Stimulated activated CD8-positive, alpha-beta memory T cell treated with anti-CD3 and anti-CD28 coated beads, Interleukin-4, amount 100 ng/mL, for 48 hours (primary cell): ENCODE results near the gene SKAP2.

ENCODE experiments used
- DNase-seq: peaks from one replicate; pipeline ENCODE4 v3.0.0-alpha.2; 2020

SKAP2 gene

DNA sequence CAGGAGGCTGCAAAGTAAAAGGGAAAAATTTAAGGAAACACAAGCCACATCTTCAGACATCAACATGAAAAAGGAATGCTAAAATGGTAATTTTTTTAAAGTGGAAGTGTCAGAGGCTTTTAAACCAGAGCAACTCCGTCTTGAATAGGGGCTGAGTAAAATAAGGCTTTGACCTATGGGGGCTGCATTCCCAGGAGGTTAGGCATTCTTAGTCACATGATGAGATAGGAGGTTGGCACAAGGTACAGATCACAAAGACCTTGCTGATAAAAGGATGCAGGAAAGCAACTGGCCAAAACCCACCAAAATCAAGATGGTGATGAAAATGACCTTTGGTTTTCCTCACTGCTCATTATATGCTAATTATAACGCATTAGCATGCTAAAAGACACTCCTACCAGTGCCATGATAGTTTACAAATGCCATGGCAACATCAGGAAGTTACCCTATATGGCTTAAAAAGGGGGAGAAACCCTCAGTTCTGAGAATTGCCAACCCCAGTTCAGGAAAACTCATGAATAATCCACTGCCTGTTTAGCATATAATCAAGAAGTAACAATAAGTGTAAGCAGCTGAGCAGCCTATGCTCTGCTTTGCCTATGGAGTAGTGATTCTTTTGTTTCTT lies 128.3 kb downstream of the SKAP2 start:
- DNase-seq, result no peak

DNA sequence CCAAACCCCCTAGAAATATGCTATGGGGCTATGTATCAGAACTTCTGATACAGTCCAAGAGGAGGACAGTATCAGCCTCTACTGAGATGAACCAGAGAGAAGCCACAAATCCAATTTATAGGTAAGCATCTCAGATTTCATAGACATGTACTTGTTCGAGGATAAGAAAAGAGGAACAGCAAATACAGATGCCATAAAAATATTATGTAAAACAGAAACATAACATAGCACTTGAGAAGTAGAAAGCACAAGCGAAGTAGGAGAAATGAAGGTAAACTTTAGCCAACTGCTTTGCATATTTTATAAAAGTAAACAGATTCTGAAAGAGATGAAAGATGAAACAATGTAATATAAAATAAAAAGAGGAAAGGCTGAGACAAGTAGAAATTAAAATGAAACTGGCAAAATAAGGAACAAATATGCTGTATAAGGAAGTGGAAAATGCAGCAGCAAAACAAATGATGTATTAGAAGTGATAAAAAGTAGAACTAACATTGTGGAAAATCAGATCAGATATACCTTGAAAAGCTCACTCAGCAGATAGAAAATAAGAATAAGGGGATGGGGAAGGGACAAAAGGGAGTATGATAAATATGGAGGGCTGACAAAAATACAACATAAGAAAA lies 135.1 kb downstream of the SKAP2 start:
- DNase-seq, result no peak

DNA sequence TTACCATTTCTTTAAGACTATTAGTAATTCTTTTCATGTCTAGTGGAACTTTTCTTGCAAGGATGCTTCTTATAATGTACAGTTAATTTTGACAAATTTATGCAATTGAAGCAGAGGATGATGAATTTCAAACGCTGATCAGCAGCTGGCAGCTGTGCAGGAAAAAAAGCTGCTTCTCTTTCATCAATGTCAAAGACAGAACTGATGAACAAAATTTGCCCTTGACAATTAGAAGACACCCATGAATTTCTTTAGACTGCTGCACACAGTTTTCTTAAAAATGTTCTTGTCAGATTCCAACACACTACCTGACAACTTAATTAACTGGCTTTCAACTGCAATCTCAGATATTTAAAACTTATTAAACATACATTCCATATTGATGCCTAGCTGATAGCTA lies 138.3 kb downstream of the SKAP2 start:
- no peak for DNase-seq

- no peak for DNase-seq
Observed at GRCh38 chr7:26724795-26725194, 139.6 kb downstream of the SKAP2 start.

GRCh38 chr7:26723129-26723528 lies 141.3 kb downstream of the SKAP2 start:
- DNase-seq, result no peak

GRCh38 chr7:26721450-26721849 lies 142.9 kb downstream of the SKAP2 start:
- no peak for DNase-seq

DNA sequence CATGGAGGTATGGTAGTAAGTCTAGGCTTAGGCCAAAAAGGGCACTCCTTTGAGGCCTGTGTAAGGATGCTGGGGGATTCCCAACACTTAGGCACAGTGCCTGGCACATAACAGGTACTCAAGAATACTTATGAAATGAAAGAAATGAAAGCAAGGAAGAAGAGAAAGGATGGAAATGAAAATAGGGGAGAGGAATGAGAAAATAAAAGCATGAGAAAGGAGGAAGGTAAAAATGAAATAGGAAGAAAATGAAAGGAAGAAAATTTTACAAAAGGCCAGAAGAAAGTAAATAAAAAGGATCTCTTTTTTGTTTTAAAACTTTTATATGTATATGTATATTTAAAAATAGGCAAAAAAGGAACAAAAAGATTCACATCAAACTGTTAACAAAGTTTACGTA lies 146.3 kb downstream of the SKAP2 start:
- no peak for DNase-seq

DNA sequence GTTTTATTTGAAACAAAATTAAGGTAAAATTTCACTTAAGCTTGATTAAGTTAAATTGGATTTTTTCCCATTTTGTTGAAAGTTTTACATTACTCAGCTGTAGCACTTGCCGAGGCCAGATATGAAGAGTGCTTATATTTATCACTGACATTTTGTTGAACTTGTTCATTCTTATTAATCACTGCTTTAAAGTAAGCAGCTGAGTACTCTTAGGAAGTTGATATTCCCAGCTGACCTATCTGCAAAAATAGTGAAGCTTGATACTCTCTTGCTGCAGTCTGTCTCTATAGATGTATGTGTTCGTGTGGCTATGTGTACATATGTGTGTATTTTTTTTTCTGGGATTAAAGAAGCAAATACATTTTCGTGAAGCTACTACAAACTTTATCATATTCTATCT lies 150.0 kb downstream of the SKAP2 start:
- no peak for DNase-seq

DNA sequence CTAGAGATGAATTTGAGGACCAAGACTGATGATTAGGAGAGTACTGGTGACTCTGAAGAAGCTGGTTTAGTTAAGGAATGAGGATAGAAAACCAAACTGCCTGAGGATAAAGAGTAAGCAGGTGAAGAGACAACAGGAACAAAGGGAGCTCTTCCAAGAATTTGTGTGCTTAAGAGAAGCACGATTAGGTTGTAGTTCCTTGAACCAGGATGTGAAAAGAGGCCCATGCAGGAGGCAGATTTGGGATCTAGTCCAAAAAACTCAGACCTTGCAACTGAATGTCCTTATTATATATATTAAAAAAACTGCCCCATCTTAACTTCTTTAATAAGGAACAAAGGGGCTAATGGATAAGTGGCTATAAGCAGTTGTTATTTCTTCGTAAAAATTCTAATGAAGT lies 150.4 kb downstream of the SKAP2 start:
- DNase-seq, result no peak

GRCh38 chr7:26709210-26709990 lies 155.0 kb downstream of the SKAP2 start:
- DNase-seq, result no peak

- no peak for DNase-seq
Observed at GRCh38 chr7:26705567-26705966, 158.8 kb downstream of the SKAP2 start.

DNA sequence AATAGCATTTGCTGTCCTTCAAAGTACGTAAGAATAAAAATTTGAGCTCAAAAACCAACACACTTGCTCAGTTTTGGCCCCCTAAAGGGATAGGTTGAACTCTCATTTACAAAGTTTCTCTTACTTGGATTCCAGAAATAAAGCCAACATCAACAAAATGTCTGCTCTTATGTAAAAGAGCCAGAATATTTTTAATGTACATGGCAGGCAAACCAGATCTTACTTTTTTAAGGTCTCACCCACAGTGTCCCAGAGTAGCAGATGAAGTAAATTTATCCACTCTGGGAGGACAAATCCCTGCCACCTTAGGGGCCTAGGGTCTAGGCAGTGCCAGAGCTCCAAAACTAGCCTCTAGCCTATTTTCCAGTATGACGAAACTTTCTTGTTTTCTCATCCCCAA lies 159.6 kb downstream of the SKAP2 start:
- no peak for DNase-seq

DNA sequence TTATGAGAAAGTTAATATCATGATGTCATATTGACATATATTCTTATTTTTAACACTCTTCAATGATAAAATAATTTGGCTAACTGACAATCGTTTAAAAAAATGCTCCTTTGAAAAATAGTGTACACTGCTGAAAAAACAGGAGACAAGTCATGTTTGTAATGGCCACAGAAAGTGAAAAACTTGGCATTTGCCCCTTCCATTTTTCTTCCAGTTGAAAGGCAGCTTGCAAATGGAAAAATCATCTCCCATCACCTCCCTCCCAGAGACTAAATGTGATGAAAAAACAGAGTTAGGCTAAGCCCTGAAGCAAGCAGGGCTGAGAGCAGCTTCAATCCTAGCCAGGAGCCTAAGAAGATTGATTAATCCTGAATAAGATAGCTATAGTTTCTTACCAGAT lies 160.4 kb downstream of the SKAP2 start:
- no peak for DNase-seq

DNA sequence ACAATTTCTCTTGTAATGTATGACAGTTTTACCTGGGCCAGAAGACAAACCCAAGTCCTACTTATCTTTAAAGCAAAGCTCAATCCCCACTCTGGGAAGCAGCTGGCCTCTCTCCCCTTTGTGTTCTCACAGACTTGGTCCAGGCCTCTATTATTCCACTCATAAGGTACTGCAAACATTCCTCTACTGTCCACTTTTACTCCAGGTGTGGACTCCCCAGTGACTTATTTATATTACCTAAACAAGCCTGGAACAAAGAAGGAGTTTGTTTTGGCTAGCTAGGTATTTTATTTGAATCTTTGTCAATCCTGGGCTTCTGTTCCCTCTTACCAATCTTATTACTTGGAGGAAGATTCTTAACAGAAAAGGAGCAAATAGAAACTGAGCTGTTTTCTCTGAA lies 163.5 kb downstream of the SKAP2 start:
- no peak for DNase-seq

DNA sequence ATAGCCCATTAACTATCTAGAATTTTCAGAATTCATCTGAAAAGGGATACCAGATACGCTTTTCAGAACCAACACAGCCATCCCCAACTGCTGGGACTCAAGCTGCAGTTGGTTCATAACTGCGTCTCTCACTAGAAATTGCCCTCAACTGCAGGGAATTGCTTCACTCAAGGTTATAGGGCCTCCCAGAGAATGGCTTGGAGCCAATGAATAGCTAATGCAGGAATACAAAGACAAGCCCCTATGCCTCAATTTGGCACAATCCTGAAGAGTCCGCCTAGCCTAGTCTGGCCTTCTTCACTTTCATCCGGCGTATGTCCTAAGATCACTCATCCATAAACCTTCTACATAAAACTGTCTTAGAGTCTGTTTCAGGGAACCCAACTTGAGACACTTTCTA lies 164.0 kb downstream of the SKAP2 start:
- no peak for DNase-seq

GRCh38 chr7:26699766-26700165 lies 164.6 kb downstream of the SKAP2 start:
- no peak for DNase-seq

GRCh38 chr7:26698806-26699205 lies 165.6 kb downstream of the SKAP2 start:
- DNase-seq, result no peak

- DNase-seq, result no peak
Observed at GRCh38 chr7:26698194-26698593, 166.2 kb downstream of the SKAP2 start.

- DNase-seq, result no peak
Observed at GRCh38 chr7:26696978-26697377, 167.4 kb downstream of the SKAP2 start.

DNA sequence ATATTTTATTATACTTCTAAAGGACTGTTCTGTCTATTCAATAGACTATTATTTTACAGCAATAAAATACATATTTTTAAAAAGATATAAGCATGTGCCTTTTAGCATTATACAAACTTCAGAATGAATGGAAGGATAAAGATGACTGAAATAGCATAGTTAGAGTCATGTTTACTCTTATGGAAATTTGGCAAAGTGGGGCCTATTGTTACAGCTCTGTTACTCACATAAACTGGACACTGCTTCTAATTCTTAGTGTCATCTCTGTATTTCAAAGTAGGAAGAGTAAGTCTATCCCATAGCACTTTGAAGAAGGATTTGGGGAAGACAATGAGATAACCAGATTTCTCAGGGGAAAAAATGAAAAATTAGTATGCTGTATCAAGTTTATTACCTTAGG lies 168.2 kb downstream of the SKAP2 start:
- DNase-seq, result no peak

DNA sequence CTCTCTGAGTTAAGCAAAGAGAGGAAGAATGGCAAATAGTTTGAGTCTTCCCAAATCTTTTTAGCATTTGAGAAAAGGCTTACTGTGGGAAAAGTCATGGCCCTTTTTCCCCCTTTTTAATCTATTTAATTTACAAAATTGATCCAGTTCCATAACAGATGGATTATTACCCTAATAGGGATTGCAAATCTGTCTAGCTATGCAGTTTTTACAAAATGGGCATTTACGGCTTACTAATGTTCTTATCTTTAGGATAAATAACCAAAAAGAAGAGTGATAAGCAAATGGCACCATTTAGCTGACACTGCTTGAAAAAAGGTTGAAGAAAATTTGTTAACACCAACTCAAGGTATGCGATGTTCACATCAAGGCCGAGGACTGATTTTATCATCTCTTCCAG lies 169.7 kb downstream of the SKAP2 start:
- DNase-seq, result no peak

DNA sequence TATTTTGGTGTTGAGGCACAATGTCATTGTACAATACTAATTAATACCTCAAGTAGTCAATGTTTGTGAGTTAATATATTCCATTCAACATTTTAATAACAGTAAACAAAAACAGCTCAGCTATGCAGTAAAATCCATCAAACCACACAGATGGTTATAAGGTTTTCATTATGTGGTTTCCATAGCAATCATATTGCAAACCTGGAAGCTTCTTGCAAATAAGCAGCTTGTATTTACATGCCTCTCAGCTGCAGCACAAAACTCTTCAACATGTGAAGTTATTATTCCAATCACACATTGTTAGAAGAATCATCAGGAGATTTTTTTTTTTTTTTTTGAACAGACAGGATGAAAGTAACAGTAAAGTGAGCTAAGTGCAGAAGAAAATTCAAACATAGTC lies 170.2 kb downstream of the SKAP2 start:
- no peak for DNase-seq

- no peak for DNase-seq
Observed at GRCh38 chr7:26691886-26692285, 172.5 kb downstream of the SKAP2 start.

DNA sequence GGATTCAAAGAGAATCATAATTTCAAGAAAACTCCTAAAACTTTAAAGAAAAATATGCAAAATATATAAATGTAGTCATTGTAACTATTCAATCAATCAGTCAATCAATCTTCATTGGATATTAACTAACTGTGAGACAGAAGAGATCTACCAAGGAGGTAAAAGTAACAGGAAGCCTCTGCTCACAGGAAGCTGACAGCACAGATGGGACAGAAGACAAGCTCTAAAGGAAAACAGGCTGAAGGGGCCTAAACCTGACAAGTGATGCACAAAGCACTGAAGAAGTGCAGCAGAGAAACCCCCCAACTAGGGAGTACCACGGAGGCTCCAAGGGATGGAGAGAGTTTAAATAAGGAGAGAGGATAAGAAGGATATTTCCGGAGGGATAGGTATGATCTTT lies 173.0 kb downstream of the SKAP2 start:
- DNase-seq, result no peak
